ENCODE results near the gene PRCC.

The PRCC gene

GRCh38 chr1:156801409-156802121 lies 34.2 kb downstream of the PRCC start:
- peak; percentile 54 for DNase-seq

GRCh38 chr1:156802421-156802935 lies 35.1 kb downstream of the PRCC start:
- no peak for DNase-seq

GRCh38 chr1:156803086-156803851 lies 35.9 kb downstream of the PRCC start:
- no peak for DNase-seq

- DNase-seq = no peak
These were observed 36.7 kb downstream of the PRCC start for GRCh38 chr1:156804026-156804425.

- DNase-seq = no peak
These were observed 37.4 kb downstream of the PRCC start for GRCh38 chr1:156804572-156805243.

GRCh38 chr1:156805766-156806511 lies 38.6 kb downstream of the PRCC start:
- DNase-seq = peak; percentile 60

GRCh38 chr1:156806512-156807440 lies 39.4 kb downstream of the PRCC start:
- DNase-seq = no peak

- DNase-seq = no peak
These were observed 40.3 kb downstream of the PRCC start for GRCh38 chr1:156807627-156808026.

GRCh38 chr1:156808186-156809030 lies 41.1 kb downstream of the PRCC start:
- DNase-seq = no peak

GRCh38 chr1:156809281-156809680 lies 41.9 kb downstream of the PRCC start:
- DNase-seq = no peak

- DNase-seq = no peak
These were observed 42.5 kb downstream of the PRCC start for GRCh38 chr1:156809711-156810366.

- DNase-seq = no peak
These were observed 43.8 kb downstream of the PRCC start for GRCh38 chr1:156811168-156811567.

- no peak for DNase-seq
These were observed 45.1 kb downstream of the PRCC start for GRCh38 chr1:156812293-156812990.

- no peak for DNase-seq
These were observed 46.0 kb downstream of the PRCC start for GRCh38 chr1:156813298-156813697.

- peak; percentile 49 for DNase-seq
These were observed 46.6 kb downstream of the PRCC start for GRCh38 chr1:156813750-156814570.

GRCh38 chr1:156814571-156815260 lies 47.4 kb downstream of the PRCC start:
- peak; percentile 36 for DNase-seq

- DNase-seq = peak; percentile 92
These were observed 48.0 kb downstream of the PRCC start for GRCh38 chr1:156815307-156815826.

- DNase-seq = no peak
These were observed 48.7 kb downstream of the PRCC start for GRCh38 chr1:156815961-156816422.

All from EL (cell line).